OCI-LY3 (cell line): Measurements from ENCODE around the gene ZNF865.

ENCODE experiments used
- EZH2phosphoT487 ChIP-seq: fragments of 200-600 bp; shearing (Covaris generic); IDR thresholded peaks from 2 replicates; pipeline ENCODE4 v1.6.1; 2018; ENCODE audit warnings: antibody characterized with exemption, mixed run types, low read depth
- TF ChIP-seq, protein P1 (sequence below): fragments of 200-600, 300-600 bp; sonication (generic); IDR thresholded peaks from 2 replicates; pipeline ENCODE4 v1.5.1; 2014; ENCODE audit warnings: antibody characterized with exemption, low read length, low read depth

DNA sequence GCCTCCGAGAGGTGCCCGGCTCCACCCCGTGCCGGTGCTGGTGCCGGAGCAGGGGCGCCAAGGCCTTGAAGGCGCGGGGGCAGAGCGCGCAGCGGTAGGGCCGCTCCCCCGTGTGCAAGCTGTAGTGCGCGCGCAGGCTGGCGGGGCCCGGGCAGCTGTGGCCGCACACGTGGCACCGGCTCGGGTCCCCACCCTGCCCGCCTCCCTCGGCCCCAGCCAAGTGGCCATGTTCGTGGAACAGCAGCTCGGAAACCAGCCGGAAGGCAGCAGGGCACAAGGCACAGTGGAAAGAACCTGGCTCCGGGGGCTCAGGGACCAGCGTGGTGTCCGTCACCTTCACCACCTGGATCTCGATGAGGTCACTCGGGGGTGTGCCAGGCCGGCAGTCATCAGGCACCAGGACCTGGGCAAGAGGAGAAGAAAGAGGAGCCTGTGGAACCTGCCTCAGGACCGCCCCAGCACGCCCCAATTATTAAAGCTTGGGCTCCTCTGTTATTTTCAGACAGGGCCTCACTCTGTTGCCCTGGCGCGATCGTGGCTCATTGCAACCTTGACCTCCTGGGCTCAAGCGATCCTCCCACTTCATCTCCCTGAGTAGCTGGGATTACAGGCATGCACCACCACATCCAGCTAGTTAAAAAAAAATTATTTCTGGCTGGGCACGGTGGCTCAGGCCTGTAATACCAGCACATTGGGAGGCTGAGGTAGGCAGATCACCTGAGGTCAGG lies 17.0 kb downstream of the ZNF865 start:
- TF ChIP-seq, protein P1, sequence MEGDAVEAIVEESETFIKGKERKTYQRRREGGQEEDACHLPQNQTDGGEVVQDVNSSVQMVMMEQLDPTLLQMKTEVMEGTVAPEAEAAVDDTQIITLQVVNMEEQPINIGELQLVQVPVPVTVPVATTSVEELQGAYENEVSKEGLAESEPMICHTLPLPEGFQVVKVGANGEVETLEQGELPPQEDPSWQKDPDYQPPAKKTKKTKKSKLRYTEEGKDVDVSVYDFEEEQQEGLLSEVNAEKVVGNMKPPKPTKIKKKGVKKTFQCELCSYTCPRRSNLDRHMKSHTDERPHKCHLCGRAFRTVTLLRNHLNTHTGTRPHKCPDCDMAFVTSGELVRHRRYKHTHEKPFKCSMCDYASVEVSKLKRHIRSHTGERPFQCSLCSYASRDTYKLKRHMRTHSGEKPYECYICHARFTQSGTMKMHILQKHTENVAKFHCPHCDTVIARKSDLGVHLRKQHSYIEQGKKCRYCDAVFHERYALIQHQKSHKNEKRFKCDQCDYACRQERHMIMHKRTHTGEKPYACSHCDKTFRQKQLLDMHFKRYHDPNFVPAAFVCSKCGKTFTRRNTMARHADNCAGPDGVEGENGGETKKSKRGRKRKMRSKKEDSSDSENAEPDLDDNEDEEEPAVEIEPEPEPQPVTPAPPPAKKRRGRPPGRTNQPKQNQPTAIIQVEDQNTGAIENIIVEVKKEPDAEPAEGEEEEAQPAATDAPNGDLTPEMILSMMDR = no peak
- TF ChIP-seq EZH2phosphoT487 = no peak
